OCI-LY1 (cell line): ENCODE results near the gene DGCR6L.
"Not testable (repeated sequence)": the region's sequence is repeated elsewhere in the genome, so short reads cannot be mapped to it uniquely, and the experiment has no call there.

ENCODE experiments used
- CTCF ChIP-seq: fragments of 200-600 bp; sonication (generic), shearing (Covaris generic); IDR thresholded peaks from 2 replicates; pipeline ENCODE4 v1.5.1; 2017; ENCODE audit warnings: mild to moderate bottlenecking, antibody characterized with exemption, low read length, moderate library complexity, mixed read lengths
- EZH2 ChIP-seq: fragments of 200-600 bp; sonication (generic), shearing (Covaris generic); IDR thresholded peaks from 2 replicates; pipeline ENCODE4 v1.8.0; 2017; ENCODE audit warnings: borderline replicate concordance, mixed run types, mild to moderate bottlenecking, antibody characterized with exemption, low read length, moderate library complexity, mixed read lengths

GRCh38 chr22:20285473-20286311, 34.2 kb downstream of the DGCR6L start:
- peak; percentile 56 for TF ChIP-seq CTCF
- TF ChIP-seq EZH2 = not testable (repeated sequence)
